IPS DF 4.7 (cell line): ENCODE measurements around the gene GNG13.
"Not testable (repeated sequence)": the region's sequence is repeated elsewhere in the genome, so short reads cannot be mapped to it uniquely, and the experiment has no call there.

Source experiments
- DNase-seq: peaks from one replicate; pipeline ENCODE4 v3.0.0-alpha.2; 2013; ENCODE audit warnings: low spot score; ENCODE audit errors: extremely low read depth

Gene GNG13

DNA sequence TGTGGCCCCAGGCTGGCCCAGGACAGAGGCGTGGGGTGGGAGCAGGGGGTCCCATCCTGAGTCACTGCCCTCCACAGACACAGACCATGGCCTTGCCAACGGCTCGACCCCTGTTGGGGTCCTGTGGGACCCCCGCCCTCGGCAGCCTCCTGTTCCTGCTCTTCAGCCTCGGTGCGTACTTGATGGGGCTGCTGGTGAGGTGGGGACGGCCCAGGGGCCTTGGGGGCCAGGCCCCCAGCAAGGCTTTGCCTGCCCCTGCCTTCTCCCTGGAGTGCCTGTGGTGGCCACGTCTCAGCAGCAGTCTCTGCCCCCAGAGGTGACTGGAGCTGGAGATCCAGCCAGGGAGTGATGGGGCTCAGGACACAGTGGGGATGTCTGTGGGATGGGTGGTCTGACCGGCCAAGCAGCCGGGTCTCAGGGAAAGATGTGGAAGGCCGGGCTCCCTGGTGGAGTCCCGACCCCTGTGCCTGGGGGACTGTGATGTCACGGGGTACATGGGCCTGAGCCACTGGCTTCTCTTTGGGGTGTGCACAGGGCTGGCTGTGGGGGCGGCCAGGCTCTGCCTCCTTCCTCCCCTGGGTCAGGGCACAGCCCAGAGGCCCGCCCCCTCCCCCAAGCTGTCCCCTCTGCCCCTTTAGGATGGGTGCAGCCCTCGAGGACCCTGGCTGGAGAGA, 37.8 kb downstream of the GNG13 start:
- no peak for DNase-seq

GRCh38 chr16:761625-762513, 38.7 kb downstream of the GNG13 start:
- no peak for DNase-seq

GRCh38 chr16:760545-761343, 39.8 kb downstream of the GNG13 start, which contains the start of gene MSLN:
Gene MSLN (plus strand): TSS chr16:760734. CDS start chr16:762681, 1,947 bp downstream.
- DNase-seq, result no peak

GRCh38 chr16:760065-760464, 40.5 kb downstream of the GNG13 start:
- no peak for DNase-seq

GRCh38 chr16:759110-759910, 41.2 kb downstream of the GNG13 start:
- no peak for DNase-seq

DNA sequence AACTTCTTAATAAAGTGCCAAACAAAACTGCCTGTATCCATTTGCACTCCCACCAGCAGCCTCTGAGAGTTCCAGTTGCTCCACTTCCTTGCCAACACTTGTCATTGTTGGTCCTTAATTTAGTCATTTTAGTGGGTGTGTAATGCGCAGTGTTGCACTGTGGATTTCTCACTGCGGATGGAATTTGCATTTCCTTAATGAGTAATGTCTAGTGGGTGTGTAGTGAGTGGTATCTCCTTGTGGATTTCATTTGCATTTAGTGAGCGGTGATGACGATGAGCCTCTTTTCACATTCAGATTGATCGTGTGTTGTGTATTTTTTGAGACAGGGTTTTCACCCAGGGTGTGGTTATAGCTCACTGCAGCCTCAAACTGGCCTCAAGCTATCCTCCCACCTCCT, 44.1 kb downstream of the GNG13 start:
- DNase-seq, result no peak

- no peak for DNase-seq
Observed at GRCh38 chr16:754656-755055, 45.9 kb downstream of the GNG13 start.

GRCh38 chr16:754121-754607, 46.4 kb downstream of the GNG13 start:
- not testable (repeated sequence) for DNase-seq

GRCh38 chr16:752007-752312, 48.6 kb downstream of the GNG13 start:
- no peak for DNase-seq

- DNase-seq, result no peak
Observed at GRCh38 chr16:751152-752006, 49.2 kb downstream of the GNG13 start.

DNA sequence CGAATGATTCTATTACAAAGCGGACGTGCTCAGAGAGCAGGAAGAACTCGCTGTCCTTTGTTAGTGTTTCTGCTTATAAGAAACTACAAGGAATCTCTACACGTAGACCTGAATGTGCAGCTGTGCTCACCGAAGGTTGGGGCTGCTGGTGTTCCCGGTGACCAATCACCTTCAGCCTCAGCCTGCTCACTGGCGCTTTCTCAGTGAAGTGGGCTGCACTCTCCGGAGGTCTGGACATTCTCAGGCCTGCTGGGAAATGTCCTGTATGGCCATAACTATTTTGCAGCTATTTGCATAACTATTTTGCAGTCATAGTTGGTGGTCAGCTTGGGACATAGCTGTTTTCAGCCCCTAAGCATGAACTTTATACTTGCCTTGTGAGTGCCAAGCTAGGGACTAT, 50.0 kb downstream of the GNG13 start:
- no peak for DNase-seq

DNA sequence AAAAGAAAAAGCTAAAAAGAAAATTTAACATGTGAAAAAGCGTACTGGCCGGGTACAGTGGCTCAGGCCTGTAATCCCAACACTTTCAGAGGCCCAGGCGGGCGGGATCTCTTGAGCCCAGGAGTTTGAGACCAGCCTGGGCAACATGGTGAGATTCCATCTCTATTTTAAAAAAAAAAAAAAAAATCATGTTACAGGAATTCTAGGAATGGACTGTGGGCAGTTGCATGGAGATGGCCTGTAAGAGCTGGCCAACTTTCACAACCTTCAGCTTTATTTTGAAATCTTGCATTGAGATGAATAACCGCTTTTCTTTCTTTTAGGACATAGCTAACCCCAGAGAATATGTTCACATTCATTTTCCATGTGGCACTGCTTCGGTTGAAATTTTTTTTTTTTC, 51.5 kb downstream of the GNG13 start:
- no peak for DNase-seq
